ENCODE results near the gene KCNIP1.

The KCNIP1 gene

GRCh38 chr5:170631466-170632195, 127.8 kb downstream of the KCNIP1 start:
- peak in 1 of 3 experiments; percentile 6 for DNase-seq

DNA sequence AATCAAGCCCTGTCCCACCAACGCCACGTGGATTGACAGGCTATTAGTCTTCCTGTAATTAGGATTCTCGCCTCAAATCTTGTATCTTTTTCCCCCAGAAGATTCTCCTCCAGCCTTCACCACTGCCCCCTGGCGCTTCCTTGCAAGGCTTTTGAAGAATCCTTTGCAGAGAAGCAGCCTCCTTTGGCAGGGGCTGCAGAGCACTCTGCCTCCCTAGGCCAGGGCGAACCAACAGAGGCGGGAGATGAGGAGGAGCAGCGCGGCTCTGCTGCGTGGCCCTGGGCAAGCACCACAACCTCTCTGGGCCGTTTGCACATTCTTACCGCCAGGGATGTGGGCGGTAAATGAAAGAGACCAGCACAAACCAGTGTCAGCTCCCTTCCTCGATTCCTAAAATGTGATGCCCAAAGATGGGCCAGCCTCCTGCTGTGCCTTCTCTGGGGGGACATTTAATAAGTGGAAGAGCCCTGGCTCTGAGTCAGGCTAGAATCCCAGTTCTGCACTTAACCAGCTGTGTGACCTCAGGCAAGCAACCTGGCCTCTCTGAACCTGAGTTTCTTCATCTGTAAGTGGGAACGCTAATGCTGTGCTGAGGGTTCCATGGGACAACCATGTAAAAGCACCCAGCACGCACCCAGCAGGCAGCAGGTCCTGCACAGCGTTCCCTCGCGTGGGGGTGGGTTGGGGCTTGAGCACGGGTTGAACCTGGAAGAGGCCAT, 128.6 kb downstream of the KCNIP1 start:
- DNase-seq, result no peak

GRCh38 chr5:170632985-170633234, 129.1 kb downstream of the KCNIP1 start:
- DNase-seq, result peak in 1 of 3 experiments; percentile 58

DNA sequence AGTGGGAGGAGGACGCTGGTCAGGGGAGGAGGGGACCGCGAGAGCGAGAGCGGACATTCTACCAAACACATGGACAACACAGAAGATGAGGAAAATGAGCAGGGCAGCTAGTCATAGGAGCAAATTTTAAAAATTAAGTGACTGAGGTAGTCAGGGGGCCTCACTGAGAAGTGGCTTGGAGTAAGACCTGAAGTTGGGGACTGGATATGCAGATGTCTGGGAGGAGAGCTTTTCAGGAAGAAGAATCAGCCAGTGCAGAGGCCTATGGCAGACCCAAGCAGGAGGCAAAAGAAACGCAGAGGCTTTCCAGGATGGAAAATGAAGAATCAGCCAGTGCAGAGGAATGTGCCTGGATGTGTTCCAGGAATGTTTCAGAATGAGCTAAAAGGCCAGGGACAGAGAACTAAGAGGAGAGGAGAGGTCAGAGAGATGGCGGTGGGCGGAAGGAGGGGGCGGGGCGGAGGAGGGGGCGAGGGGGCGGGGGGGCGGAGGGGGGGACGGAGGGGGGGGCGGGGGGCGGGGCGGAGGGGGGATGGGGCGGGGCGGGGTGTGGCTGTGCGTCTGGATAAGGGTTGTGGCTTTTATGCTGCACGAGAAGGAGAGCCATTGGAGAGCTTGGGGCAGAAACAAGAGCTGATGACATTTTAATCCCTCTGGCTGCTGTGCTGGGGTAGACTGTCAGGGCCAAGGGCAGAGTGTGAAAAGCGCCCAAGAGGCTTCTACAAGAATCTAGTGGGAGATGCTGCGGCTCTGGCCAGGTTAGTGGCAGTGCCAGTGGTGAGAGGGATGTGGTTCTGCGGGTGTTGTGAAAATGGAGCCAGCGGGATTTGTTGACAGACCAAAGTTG, 129.6 kb downstream of the KCNIP1 start:
- DNase-seq, result peak in 2 of 3 experiments; percentile 32 to 58

GRCh38 chr5:170634256-170634990, 130.6 kb downstream of the KCNIP1 start:
- no peak for DNase-seq

DNA sequence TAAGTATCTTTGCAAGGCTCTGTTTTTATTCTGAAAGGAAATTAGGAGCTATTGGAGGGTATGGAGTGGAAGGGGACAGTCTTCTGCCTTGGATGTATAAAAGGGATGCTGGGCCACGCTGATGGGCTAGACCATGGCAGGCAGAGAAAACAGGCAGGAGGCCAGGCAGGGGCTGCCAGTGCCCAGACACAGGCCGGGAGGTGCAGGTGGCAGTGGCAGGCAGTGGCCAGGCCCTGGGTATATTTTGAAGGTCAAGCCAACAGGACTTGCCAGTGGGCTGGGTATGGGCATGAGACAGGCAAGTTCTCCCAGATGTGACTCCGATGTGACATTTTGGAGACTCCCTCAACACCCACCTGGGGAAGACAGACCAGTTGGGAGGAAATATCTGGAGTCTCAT, 131.9 kb downstream of the KCNIP1 start:
- no peak for DNase-seq

DNA sequence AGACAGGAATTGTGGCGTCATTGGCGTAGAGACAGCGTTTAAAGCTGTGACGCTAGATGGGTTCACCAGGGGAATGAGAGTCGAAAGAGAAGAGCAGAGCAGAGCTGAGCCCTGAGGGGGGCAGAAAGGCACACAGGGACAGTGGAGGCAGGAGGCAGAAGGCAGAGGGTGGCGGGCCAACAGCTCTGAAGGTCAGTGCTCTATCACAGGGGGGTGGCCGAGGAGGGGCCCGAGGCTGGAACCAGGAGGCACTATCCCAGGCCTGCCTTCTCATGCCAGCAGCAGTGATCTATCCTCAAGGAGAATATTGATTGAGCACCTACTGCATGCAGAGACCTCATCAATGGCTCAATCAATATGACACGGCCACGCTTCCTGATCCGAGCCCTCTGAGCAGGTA, 132.4 kb downstream of the KCNIP1 start:
- no peak for DNase-seq

DNA sequence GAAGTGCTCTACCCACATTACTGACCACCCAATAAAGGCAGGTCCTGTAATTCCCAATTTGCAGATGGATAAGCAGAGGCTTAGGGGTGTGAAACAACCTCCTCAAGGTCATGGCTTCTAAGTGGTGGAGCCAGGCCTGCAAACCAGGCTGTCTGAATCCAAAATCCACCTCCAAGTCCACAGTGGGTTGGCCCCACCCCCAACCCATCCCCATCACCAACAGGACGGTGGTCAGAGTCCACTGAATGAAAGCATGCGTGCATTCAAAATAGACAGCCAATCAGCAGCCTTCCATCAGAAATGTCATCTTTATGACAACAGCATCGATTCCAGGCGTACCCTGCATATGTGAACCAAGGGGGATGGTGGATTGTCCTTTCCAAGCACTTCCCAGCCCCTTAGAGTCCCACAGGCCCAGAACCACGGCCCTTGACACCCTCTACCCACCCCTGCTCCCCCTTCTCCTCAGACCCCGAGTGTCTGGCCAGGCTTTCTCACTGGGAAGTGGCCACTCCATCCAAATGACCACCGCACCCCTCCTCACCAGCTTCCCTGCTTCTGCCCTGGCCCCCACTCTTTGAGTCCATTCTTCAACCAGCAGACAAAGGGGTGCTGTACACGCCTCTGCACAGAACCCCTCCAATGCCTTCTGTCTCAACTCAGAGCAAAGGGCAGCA, 133.1 kb downstream of the KCNIP1 start:
- no peak for DNase-seq

- no peak for DNase-seq
Measured at GRCh38 chr5:170638051-170638450, 134.2 kb downstream of the KCNIP1 start.

- peak; percentile 15 to 59 (median 42) for DNase-seq
Measured at GRCh38 chr5:170638454-170639220, 134.8 kb downstream of the KCNIP1 start.

DNA sequence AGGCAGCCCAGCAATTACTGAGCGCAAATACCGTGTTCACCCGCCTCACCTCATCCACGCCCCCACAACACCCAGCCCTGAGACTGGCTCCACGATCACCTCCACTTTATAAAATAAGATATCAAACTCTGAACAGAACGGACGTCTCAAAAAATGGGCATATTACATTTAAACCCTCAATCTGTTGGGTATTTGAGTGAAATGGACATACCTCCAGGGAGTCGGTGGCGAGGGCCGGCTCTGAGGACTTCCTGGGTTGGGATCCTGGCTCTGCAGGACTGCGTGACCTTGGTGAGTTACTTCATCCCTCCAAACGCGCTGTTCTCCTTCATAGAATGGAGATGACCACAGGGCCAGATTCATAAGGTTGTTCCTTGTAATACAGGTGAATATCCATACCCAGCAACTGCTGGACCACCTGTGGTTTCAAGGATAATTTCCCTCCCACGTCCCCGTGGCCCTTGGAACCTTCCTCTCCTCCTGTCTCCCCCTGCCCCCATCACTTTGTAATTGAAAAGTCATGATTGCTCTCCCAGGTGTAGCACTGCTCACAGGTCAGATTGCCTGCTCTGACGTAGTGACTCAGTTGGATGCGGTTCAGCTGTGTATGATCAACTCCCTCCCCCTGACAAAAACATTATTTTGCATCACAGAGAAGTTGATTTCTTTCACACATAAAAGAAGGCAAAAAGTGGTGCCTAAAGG, 135.6 kb downstream of the KCNIP1 start:
- DNase-seq, result no peak

- DNase-seq, result no peak
Measured at GRCh38 chr5:170640731-170641588, 137.1 kb downstream of the KCNIP1 start.

GRCh38 chr5:170641589-170642031, 137.8 kb downstream of the KCNIP1 start:
- no peak for DNase-seq

DNA sequence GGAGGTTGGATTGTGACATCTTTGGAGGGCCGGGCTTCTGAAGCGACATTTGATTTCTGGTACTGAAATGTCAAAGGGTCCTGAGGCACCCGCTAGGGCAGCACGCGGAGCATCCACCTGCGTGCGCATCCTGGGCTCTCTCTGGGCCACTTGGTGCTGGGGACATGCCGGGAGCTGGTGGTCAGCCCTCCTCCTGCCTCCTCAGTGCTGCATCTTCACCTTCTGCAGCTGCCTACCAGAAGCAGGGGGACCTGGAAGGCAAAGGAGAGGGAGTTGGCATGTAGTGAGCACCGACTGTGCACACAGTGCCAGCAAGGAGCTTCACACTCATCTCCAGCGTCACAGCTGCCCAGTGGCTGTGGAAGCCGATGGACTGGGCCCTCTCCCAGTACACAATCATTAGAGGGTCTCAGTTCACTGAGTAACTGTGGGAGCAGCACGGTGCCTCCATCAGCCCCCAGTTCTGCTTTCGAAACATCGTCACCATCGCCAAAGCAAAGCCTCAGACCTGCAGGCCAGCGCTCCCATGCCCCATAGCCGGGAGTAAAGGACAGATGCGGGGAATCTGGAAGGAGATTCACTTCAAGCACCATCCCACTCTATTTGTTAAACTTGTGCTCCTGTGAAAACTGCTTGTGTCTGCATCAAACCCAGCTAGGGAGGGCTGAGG, 138.4 kb downstream of the KCNIP1 start:
- no peak for DNase-seq

DNA sequence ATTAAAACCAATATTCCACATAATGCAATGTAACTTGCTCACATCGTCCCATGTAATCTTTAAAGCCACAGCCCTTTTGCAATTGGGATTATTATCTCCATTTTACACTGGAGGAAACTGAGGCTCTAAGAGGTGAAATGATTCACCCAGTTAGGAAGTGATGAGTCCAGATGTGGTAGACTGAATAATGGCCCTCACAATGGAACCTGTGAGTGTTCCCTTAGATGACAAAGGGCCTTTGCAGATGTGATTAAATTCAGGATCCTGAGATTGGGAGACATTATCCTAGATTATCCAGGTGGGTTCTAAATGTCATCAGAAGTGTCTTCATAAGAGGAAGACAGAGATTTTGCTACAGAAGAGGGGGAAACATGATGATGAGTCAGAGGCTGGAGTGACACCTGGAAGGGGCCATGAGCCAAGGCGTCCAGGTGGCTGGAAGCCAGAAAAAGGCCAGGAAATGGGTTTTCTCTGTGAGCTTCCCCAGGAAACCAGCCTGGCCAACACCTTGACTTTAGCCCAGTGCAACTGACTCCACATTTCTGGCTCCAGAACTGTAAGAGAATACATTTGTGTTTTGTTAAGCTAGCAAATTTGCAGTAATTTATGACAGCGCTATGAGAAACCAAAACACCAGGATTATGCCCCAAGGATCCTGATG, 139.1 kb downstream of the KCNIP1 start:
- DNase-seq, result no peak

DNA sequence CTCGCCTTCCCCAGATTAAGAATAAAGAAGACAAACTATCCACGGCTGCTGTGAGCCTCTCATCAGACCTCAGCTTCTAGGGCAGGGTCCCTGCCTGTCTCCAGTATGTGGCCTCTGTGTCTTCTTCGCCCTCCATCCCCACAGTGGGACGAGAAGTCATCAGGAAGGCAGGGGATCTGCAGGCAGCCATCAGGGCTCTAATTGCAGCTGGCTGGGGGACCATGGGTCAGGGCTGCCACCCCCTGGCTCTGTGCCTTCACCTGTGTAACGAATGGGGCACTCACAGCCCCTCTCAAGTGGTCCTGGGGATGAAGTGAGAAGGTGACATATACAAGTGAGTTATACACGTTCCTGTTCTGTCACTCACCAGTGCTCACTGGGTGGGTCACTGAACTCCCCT, 139.8 kb downstream of the KCNIP1 start:
- DNase-seq, result no peak

DNA sequence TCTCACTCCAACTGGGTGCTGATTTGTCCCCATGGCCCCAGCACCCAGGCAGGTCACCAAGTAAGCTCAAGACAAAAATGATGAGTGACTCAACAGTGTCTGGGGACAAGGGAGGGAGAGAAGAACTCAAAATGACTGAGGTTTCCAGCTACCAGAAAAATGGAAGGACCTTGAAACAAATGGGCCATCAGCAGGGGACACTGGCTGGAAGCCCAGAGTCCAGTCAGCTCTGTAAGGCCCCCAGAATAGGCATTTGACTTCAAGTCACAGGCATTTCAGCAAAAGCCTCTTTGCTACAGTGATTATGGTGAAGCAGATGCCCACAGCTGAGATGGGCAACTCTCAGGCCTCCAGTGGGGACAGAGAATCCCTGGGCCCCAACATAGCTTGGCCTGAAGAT, 140.7 kb downstream of the KCNIP1 start:
- no peak for DNase-seq

DNA sequence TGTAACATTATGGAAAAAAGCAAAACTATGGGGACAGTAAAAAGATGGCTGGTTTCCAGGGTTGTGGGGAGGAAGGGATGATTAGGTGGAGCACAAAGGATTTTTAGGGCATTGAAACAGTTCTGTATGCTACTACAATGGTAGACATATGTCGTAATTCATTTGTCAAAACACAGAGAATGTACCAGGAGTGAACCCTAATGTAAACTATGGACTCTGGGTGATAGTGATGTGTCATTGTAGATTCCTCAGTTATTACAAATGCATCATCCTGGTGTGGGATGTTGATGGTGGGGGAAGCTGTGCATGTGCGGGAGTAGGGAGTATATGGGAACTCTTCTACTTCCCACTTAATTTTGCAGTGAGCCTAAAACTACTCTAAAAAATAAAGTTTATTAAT, 144.7 kb downstream of the KCNIP1 start:
- DNase-seq, result no peak

- DNase-seq, result no peak
Measured at GRCh38 chr5:170650850-170651249, 147.0 kb downstream of the KCNIP1 start.
